ENCODE results near the gene DLEC1. TPM values are rescaled to one million over a fixed set of nuclear protein-coding genes. Genes with fewer than 3 reads are reported as not detected.

Gene DLEC1, protein sequence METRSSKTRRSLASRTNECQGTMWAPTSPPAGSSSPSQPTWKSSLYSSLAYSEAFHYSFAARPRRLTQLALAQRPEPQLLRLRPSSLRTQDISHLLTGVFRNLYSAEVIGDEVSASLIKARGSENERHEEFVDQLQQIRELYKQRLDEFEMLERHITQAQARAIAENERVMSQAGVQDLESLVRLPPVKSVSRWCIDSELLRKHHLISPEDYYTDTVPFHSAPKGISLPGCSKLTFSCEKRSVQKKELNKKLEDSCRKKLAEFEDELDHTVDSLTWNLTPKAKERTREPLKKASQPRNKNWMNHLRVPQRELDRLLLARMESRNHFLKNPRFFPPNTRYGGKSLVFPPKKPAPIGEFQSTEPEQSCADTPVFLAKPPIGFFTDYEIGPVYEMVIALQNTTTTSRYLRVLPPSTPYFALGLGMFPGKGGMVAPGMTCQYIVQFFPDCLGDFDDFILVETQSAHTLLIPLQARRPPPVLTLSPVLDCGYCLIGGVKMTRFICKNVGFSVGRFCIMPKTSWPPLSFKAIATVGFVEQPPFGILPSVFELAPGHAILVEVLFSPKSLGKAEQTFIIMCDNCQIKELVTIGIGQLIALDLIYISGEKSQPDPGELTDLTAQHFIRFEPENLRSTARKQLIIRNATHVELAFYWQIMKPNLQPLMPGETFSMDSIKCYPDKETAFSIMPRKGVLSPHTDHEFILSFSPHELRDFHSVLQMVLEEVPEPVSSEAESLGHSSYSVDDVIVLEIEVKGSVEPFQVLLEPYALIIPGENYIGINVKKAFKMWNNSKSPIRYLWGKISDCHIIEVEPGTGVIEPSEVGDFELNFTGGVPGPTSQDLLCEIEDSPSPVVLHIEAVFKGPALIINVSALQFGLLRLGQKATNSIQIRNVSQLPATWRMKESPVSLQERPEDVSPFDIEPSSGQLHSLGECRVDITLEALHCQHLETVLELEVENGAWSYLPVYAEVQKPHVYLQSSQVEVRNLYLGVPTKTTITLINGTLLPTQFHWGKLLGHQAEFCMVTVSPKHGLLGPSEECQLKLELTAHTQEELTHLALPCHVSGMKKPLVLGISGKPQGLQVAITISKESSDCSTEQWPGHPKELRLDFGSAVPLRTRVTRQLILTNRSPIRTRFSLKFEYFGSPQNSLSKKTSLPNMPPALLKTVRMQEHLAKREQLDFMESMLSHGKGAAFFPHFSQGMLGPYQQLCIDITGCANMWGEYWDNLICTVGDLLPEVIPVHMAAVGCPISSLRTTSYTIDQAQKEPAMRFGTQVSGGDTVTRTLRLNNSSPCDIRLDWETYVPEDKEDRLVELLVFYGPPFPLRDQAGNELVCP (N-terminal part only)
- 0.59 TPM for polyA plus RNA-seq (ENCODE audit: insufficient read length)

DNA sequence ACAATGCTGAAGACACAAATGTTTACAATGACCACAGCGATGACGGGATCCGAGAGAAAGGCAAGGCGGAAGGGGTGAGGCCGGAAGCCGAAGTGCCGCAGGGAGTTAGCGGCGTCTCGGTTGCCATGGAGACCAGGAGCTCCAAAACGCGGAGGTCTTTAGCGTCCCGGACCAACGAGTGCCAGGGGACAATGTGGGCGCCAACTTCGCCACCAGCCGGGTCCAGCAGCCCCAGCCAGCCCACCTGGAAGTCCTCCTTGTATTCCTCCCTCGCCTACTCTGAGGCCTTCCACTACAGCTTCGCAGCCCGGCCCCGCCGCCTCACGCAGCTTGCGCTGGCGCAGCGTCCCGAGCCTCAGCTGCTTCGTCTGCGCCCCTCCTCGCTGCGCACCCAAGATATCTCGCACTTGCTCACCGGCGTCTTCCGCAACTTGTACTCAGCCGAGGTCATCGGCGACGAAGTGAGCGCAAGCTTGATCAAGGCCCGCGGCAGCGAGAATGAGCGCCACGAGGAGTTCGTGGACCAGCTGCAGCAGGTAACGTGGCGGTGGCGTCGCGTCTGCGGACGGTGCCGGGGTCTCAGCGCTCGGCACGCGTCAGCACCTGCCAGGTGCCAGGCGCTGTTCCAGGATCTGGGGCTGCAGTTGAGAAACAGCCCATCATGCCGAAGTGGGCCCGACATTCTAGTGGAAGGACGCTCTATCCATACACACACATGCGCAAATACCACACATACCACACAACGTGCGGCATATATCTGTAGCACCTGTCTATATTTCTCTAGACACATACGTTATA, at the start of gene DLEC1:
Gene DLEC1, plus strand, starts transcription at position 108 of the 798 bp plus-strand sequence. Its CDS starts 18 bp downstream, at position 126.
- DNase-seq (ENCODE audit: low read depth), result no peak

DNA sequence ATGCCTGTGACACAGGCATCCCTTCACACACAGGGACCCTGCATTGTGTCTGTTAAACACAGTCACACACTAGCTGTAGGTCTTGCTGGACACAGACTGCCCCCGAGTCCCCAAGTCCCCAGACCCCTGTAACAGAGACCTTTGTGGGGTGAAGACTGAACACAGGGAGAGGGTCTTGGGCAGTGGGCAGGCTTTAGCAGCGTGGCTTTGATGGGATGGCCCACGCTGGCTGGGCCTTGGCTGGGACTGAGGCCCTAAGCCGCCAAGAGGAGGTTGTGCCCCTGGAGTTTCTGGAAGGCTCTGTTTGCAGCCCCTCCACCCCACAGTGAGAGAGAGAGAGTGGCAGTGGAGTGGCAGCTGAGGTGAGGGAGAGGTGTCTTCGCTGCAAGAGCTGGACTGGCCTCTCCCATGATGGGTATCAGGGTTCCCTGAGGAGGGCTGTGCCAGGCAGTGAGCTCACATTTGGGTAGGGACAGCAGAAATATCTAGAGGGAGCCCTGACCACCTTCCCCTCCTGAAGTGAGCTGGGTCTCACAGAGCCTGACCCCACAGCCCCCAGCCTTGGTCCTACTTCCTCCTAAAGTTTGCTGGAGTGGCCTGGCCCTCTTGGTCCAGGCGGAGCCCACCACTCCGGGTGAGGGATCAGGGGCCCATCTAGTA, 49.1 kb upstream of the DLEC1 start:
- DNase-seq (ENCODE audit: low read depth), result no peak

DNA sequence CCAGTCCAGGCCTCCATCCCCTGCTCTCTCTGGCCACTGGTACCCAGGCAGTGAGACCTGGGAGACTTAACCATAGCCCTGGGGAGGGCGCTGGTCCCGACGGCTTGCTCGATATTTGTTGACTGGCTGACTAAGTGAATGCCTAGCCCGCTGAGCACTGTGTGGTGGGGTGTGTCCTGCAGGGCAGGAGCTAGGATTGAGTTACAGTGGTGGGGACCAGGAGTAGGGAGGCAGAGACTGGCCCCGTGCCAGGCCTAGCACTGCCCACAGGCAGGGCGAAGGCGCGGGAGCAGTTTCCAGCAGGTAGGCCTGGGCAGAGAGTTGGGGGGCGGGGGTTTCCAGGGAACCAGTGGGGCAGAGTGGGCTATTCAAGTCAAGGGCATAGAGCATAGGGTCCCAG, 48.5 kb upstream of the DLEC1 start, which contains the start of gene VILL:
Gene VILL, plus strand, starts transcription at position 260 of the 400 bp plus-strand sequence. CDS start 2,887 bp downstream, outside the sequence.
- no peak for DNase-seq (ENCODE audit: low read depth)

DNA sequence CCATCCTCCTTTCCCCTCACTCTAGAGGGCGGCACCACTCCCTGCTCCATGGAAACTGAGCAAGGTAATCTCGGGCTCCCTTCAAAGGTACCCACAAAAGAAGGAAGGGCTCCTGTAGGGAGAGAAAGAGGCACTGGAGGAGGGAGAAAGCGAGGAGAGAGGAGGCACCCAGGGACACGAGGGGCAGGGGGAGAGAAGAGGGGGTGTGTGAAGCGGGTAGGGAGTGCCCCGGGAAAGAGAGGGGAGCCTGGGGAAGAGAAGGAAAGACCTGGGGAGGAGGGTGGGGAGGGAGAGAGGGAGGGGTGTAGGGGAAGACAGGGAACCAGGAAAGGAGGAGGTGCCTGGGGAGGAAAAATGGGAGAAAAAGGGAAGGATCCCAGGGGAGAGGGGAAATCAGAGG, 47.9 kb upstream of the DLEC1 start:
- DNase-seq (ENCODE audit: low read depth), result no peak

DNA sequence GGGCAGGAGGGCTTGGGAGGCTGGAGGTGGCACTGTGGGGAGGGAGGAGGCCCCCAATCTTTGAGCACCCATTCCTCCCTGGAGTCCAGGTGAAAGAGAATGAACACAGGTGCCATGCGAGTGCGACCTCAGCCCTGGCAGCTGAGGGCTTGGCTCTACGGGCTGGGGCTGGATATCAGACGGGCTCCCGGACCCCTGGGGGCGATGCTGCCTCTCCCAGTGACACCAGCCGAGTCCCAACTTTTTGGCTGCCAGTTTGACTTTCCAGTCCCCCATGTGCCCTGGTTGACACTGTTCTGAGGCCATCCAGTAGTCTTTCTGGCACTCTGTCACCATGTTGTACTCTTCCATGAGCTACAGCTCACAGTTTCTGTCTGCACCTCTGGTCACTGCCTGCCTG, 47.2 kb upstream of the DLEC1 start:
- no peak for DNase-seq (ENCODE audit: low read depth)

DNA sequence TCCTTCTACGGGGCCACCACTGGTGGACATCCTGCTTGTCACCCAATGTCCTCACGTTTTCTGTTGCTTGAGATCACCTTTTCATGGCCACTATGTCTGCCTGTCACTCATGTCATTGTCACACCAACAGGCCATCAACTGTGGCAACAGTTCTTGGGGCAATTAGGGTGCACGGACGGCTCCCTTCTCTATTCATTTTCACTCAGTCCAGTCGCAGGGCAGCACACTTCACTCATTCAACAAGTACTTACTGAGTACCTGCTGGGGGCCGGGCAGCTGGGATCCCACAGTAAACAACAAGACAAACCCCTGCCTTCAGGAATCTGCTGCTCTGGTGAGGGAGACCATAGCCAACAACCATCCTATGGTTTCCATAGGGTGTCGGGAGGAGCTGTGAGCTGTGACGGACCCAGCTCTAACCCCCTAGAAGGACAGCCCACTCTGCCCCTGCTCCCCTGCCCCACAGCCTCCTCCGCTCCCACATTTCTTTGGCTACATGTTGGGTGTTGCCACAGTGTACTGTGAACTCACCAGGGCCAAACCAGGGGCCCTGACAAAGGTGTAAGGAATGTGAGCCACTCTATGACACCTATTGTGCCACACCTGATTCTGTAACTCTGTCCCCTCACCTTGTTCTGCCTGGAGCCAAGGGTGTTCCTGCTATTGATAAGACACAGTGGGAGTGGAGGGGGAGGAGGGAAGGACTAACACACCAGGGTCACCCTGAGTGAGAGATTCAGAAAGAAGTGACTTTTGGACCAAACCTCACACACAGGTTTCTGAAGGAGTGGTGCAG, 46.5 kb upstream of the DLEC1 start:
- DNase-seq (ENCODE audit: low read depth), result no peak

DNA sequence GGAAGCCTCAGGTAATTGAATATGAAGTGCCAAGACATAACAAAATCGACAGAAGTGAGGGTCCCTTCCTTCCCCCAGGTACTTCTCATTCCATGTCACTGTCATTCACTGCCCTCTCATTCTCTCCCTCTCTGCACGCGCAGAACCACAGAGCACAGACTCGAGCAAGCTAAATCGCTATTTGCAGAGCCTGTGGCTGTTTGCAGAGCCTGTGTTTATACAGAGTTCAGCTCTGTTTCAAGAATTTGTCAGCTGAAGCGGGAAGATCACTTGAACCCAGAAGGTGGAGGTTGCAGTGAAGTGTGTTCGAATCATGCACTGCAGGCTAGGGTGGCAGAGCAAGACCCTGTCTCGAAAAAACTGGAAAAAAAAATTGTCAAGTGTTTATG, 45.9 kb upstream of the DLEC1 start:
- no peak for DNase-seq (ENCODE audit: low read depth)

DNA sequence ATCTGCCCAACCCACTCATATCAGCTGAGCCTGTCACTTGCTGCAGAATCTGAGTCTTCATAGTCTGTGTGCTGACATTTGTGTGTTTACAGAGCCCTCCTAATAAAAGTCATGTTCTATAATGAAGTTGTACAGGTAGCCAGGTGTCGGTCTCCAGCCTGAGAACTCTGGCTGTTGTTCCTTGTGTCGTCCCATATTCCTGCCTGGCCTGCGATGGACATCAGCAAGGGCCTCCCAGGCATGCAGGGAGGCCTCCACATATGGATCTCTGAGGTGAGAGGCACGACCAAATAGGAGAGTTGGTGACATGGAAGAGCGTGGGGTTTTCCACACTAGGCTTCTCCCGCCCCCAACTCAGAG, 45.6 kb upstream of the DLEC1 start:
- DNase-seq (ENCODE audit: low read depth), result no peak

DNA sequence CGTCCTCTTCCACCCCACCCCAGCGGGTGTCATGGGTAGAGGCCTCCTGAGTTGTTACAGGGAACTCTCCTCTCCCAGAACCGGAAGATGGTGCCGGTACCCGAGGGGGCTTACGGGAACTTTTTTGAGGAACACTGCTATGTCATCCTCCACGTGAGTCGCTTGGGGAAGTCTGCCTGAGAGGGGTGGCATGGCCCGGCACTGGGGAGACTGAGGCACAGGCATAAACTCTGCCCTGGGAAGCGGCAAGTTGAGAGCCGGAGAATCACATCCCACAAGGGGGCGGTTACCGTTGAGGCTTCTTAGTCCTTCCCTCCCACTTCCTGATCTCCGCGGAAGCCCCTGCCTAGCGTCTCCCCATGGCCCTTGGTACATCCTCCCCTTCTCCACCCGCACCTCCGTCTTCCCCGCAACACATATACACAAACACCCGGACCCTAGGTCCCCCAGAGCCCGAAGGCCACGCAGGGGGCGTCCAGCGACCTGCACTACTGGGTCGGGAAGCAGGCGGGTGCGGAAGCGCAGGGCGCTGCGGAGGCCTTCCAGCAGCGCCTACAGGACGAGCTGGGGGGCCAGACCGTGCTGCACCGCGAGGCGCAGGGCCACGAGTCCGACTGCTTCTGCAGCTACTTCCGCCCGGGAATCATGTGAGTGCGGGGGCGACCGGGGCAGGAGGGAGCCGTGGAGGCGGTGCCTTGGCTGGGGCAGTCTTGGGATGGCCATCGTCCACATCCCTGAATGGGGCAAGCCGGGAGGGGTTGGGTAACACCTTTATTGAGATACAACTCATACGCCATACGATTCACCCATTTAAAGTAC, 45.0 kb upstream of the DLEC1 start:
- no peak for DNase-seq (ENCODE audit: low read depth)

DNA sequence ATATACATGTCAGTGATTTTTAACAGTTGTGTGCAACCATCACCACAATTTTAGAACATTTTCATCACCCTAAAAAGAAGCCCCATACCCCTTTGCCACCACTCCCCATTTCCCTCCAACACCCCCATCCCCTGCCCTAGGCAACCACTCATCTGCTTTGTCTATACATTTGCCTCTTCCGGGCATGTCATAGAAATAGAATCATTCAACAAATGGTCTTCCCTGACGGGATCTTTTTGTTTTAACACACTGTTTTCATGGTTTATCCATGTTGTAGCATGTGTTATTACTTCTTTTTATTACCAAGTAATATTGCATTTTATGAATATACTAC, 44.4 kb upstream of the DLEC1 start:
- DNase-seq (ENCODE audit: low read depth), result no peak

DNA sequence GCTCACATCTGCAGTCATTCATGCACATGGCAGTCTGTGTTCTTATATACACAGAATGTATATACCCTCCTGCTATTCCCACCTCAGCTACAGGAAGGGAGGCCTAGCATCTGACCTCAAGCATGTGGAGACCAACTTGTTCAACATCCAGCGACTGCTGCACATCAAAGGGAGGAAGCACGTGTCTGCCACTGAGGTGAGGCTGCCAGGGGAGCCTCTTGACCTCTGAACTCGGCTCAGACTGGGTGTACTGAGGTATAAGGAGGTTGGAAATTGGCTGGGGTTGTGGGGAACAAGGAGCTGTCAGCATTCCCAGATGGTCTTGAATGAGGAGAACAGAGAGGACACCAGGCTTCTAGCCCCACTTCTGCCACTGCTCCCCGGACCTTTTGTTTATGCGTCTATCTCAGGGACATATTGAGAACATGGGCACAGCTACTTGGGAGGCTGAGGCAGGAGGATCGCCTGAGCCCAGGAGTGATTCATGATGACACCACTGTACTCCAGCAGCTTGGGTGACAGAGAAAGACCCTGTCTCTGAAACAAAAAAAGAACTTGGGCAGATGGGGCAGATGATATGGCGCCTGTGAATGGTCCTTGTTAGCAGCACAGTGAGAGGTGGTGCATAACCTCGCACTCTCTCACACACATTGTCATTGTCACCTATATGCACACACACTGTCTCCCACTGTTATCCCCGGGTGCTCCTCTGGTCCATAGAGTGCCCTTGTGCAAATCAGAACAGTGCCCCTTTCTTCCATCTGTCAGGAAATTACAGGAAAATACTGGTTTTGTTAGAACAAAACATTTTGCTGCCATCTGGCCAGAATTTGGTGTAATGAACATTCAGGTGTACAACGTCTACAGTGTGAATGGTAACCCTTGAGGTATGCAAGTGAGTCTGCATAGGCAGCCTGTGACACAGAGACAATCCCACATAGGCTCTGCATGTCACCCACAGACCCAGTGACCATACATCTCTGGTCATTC, 43.1 kb upstream of the DLEC1 start:
- DNase-seq (ENCODE audit: low read depth), result no peak

DNA sequence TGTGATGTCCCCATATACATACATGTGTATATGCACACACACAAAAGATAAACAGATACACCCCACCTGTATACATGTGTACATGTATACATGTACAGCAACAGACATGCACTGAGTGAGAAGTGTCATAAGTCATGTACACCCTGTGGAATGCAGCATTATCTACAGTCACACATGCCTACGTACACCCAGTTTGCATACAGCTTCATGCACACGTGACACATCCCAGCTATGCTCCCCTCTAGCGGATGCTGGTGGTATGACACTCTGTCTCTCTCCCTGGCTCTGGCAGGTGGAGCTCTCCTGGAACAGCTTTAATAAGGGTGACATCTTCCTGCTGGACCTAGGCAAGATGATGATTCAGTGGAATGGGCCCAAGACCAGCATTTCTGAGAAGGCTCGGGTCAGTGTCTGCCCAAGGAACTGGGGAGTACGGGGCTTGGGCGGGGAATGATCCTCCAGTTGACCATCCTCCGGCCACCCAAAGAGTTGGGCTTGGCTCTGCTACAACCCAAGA, 42.2 kb upstream of the DLEC1 start:
- DNase-seq (ENCODE audit: low read depth), result peak; percentile 49

DNA sequence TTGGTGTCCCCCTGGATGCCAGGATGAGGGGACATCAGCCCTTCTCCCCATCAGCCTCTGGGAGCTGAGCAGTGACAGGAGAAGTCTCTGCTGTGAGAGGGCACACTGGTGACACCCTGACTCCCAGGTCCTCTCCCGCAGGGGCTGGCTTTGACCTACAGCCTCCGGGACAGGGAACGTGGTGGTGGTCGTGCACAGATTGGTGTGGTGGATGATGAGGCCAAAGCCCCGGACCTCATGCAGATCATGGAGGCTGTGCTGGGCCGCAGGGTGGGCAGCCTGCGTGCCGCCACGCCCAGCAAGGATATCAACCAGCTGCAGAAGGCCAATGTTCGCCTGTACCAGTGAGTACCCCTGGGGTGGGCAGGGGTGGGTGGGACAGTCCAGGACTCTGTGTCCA, 41.7 kb upstream of the DLEC1 start:
- DNase-seq (ENCODE audit: low read depth), result no peak

DNA sequence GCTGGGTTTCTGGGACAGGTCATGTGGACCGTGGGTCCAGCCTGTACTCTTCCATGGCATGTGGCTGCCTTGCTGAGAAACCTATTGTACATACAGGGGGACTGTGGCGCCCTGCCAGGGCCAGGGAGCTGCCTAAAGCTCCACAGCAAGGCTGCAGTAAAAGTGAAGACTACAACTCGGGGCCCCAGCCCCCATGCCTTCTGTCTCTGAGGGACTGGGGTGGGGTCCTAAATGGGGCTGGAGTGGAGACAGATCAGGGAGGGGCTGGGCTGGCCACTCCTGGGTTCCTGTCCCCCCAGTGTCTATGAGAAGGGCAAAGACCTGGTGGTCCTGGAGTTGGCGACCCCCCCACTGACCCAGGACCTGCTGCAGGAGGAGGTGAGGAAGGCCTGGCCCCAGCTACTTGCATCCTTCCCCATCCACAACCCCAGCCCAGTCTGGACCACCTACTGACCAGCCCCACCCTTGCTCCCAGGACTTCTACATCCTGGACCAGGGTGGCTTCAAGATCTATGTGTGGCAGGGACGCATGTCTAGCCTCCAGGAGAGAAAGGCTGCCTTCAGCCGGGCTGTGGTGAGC, 41.1 kb upstream of the DLEC1 start:
- no peak for DNase-seq (ENCODE audit: low read depth)

DNA sequence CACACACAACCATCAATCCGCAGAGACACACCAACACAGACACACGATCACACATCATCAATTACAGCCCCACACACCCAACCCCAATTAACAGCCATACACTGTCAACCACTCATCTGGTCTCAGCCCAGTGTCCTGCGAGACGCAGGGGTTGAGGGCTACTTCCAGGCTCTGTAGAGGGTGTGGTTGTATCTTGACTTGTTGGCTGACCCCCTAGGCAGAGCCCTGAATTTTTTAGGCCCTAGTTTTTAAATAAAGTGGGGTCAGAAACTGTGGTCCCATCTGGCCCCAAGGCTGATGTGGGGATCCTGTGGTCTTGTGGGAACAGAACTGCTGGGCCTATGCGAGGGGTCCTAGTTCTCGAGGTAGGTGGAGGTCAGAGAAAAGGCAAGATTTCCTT, 39.2 kb upstream of the DLEC1 start:
- DNase-seq (ENCODE audit: low read depth), result no peak

DNA sequence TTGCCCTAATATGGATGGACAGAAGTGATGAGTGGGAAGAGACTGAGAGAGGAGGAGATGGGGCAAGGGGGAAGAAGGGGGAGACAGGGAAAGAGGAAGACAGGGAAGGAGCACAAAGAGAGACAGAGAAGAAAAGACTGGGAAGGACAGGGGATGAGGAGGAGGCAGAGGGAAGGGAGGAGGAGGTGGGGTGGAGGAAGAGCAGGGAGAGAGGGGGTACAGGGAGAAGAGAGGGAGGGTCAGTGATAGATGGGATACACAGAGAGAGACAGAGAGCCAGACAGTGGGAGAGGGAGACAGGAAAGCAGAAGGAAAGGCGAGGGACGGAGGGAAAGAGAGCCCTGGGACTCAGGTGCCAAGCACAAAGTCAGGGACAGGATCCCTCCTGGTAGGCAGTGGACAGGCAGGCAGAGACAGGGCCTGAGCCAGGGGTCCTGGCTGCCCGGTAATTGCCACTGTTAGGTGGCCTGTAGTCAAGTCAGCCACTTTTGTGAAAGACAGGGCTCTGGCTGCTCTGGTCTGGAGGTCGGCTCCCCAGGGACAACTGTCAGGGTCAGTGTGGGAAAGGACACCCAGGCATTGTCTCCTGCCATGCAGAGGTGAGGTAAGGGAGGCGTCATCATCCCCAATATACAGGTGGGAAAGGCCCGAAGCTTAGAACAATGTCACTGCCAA, 38.6 kb upstream of the DLEC1 start:
- DNase-seq (ENCODE audit: low read depth), result no peak

All from forelimb muscle (tissue), 1 donor.